ENCODE data around the gene ANTXR1.

DNA sequence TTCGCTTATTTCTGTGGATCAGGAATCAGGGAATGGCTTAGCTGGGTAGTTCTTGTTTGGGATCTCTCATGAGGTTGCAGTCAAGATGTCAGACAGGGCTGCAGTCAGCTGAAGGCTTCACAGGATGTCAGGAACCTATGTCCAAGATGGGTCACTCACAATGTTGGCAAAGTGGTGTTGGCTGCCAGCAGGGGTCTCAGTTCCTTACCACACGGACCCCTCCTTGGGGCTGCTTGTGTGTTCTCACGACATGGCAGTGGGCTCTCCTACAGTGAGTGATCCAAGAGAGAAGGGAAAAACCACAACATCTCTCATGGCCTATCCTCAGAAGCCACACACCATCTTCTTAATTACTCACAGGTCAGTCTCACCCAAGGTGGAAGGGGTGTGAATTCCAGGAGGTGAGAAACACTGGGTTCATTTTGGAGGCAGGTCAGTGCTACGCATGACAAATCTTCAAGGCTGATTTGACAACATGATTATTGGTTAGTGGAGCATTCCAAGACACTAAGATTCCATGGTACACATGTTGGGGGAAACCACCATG, 1.3 kb upstream of the ANTXR1 start:
- TF ChIP-seq CTCF (IDR thresholded peaks at IDR 0.05 in 8 of 11, conservative IDR thresholded peaks at IDR 0.05 in 3 of 11) = no peak
- no peak for TF ChIP-seq POLR2A (IDR thresholded peaks at IDR 0.05)
- no peak for TF ChIP-seq POLR2AphosphoS5 (IDR thresholded peaks at IDR 0.05)

Measured in spleen (tissue), 7 donors.